Stimulated activated CD8-positive, alpha-beta memory T cell treated with anti-CD3 and anti-CD28 coated beads, Interleukin-2, amount 100 ng/mL, for 1 hour (primary cell): Measurements from ENCODE around the gene GABARAPL1.
"Not testable (repeated sequence)": the region's sequence is repeated elsewhere in the genome, so short reads cannot be mapped to it uniquely, and the experiment has no call there.

Source experiments
- DNase-seq, 2 donors: peaks; one replicate each; pipeline ENCODE4 v3.0.0-alpha.2; 2020; ENCODE audit warnings: low read depth in 2 of 2

The GABARAPL1 gene

GRCh38 chr12:10212739-10213131, at the start of gene GABARAPL1:
Gene GABARAPL1 (plus strand): TSS chr12:10212877. CDS start chr12:10213130, 253 bp downstream.
- DNase-seq = peak; percentile 53 to 59

GRCh38 chr12:10163084-10163483, 49.6 kb upstream of the GABARAPL1 start:
- no peak for DNase-seq

GRCh38 chr12:10165421-10165820, 47.3 kb upstream of the GABARAPL1 start:
- DNase-seq = no peak

- DNase-seq = no peak
Measured at GRCh38 chr12:10167599-10167998, 45.1 kb upstream of the GABARAPL1 start.

- no peak for DNase-seq
Measured at GRCh38 chr12:10169104-10169503, 43.6 kb upstream of the GABARAPL1 start.

- DNase-seq = no peak
Measured at GRCh38 chr12:10170216-10170615, 42.5 kb upstream of the GABARAPL1 start.

GRCh38 chr12:10171973-10172728, 40.5 kb upstream of the GABARAPL1 start, which contains the start of gene OLR1:
Gene OLR1 (minus strand): TSS chr12:10172132. CDS start chr12:10172077, 55 bp downstream.
- DNase-seq = no peak

GRCh38 chr12:10174986-10175614, 37.6 kb upstream of the GABARAPL1 start:
- DNase-seq = no peak

GRCh38 chr12:10175846-10176636, 36.6 kb upstream of the GABARAPL1 start:
- DNase-seq = no peak

- no peak for DNase-seq
Measured at GRCh38 chr12:10178821-10179220, 33.9 kb upstream of the GABARAPL1 start, which contains the start of gene TMEM52B. Gene TMEM52B (plus strand): TSS chr12:10179032. CDS start chr12:10179575, 543 bp downstream.

GRCh38 chr12:10179776-10180181, 32.9 kb upstream of the GABARAPL1 start:
- DNase-seq = no peak

GRCh38 chr12:10182354-10183049, 30.2 kb upstream of the GABARAPL1 start:
- no peak for DNase-seq

GRCh38 chr12:10184261-10184843, 28.3 kb upstream of the GABARAPL1 start:
- no peak for DNase-seq

GRCh38 chr12:10186299-10186698, 26.4 kb upstream of the GABARAPL1 start:
- DNase-seq = no peak

GRCh38 chr12:10186958-10187357, 25.7 kb upstream of the GABARAPL1 start:
- not testable (repeated sequence) for DNase-seq

- DNase-seq = no peak
Measured at GRCh38 chr12:10189653-10190052, 23.0 kb upstream of the GABARAPL1 start.

- DNase-seq = peak in 1 of 2 donors; percentile 12
Measured at GRCh38 chr12:10190558-10191388, 21.9 kb upstream of the GABARAPL1 start.

GRCh38 chr12:10191865-10192264, 20.8 kb upstream of the GABARAPL1 start:
- no peak for DNase-seq

- no peak for DNase-seq
Measured at GRCh38 chr12:10194160-10194670, 18.5 kb upstream of the GABARAPL1 start.

GRCh38 chr12:10196210-10196609, 16.5 kb upstream of the GABARAPL1 start:
- no peak for DNase-seq
